Stimulated activated naive CD8-positive, alpha-beta T cell treated with anti-CD3 and anti-CD28 coated beads, Interleukin-15, Interleukin-2, amounts not matched to agents 100 ng/mL and 50 ng/mL, for 24 hours (primary cell): Measurements from ENCODE around the gene MAP4K2.

Experiments
- H3K27ac Mint-ChIP-seq: one replicate; pipeline ENCODE4 v1.8.0; 2021; ENCODE audit warnings: mild to moderate bottlenecking, mixed read lengths
- H3K27me3 Mint-ChIP-seq: one replicate; pipeline ENCODE4 v1.8.0; 2021; ENCODE audit warnings: mixed read lengths
- H3K36me3 Mint-ChIP-seq: one replicate; pipeline ENCODE4 v1.8.0; 2021; ENCODE audit warnings: low read depth, mixed read lengths
- H3K4me1 Mint-ChIP-seq: one replicate; pipeline ENCODE4 v1.8.0; 2021; ENCODE audit warnings: low read depth, mixed read lengths
- H3K4me3 Mint-ChIP-seq: one replicate; pipeline ENCODE4 v1.8.0; 2021; ENCODE audit warnings: mild to moderate bottlenecking, mixed read lengths
- H3K9me3 Mint-ChIP-seq: one replicate; pipeline ENCODE4 v1.8.0; 2021; ENCODE audit warnings: mixed read lengths

Gene MAP4K2

GRCh38 chr11:64842366-64842759, 39.3 kb upstream of the MAP4K2 start:
- Mint-ChIP-seq H3K27ac (no peak overlapping the region), H3K4me3 (no peak overlapping the region), H3K4me1 (peaks cover 20% of the 10 kb centered on the region), H3K27me3 (no peaks in the 10 kb centered on the region), H3K36me3 (no peaks in the 10 kb centered on the region), H3K9me3 (no peaks in the 10 kb centered on the region)

- Mint-ChIP-seq H3K36me3 (no peaks in the 10 kb centered on the region), H3K9me3 (no peaks in the 10 kb centered on the region)
Measured at GRCh38 chr11:64841592-64842365, 38.8 kb upstream of the MAP4K2 start.

GRCh38 chr11:64839887-64840782, 37.1 kb upstream of the MAP4K2 start:
- Mint-ChIP-seq H3K9me3 (no peaks in the 10 kb centered on the region), H3K4me1 (peaks cover 13% of the 10 kb centered on the region), H3K4me3 (no peak overlapping the region), H3K36me3 (no peaks in the 10 kb centered on the region), H3K27ac (no peak overlapping the region), H3K27me3 (no peaks in the 10 kb centered on the region)

More at GRCh38 chr11:64841592-64842365, 38.8 kb upstream of the MAP4K2 start:
- Mint-ChIP-seq H3K4me1 (peaks cover 16% of the 10 kb centered on the region), H3K4me3 (no peak overlapping the region), H3K27me3 (no peaks in the 10 kb centered on the region), H3K27ac (no peak overlapping the region)

GRCh38 chr11:64839335-64839734, 36.3 kb upstream of the MAP4K2 start:
- peaks cover 10% of the 10 kb centered on the region for H3K4me1 Mint-ChIP-seq
- H3K27me3 Mint-ChIP-seq = no peaks in the 10 kb centered on the region
- no peaks in the 10 kb centered on the region for H3K9me3 Mint-ChIP-seq
- H3K27ac Mint-ChIP-seq = no peak overlapping the region
- no peak overlapping the region for H3K4me3 Mint-ChIP-seq
- no peaks in the 10 kb centered on the region for H3K36me3 Mint-ChIP-seq

- Mint-ChIP-seq H3K4me3 (no peak overlapping the region), H3K36me3 (no peaks in the 10 kb centered on the region), H3K27ac (no peak overlapping the region), H3K4me1 (peaks cover 7% of the 10 kb centered on the region), H3K9me3 (no peaks in the 10 kb centered on the region), H3K27me3 (no peaks in the 10 kb centered on the region)
Measured at GRCh38 chr11:64838600-64839334, 35.8 kb upstream of the MAP4K2 start.

GRCh38 chr11:64837887-64838351, 34.9 kb upstream of the MAP4K2 start:
- H3K36me3 Mint-ChIP-seq = no peaks in the 10 kb centered on the region
- no peak overlapping the region for H3K27ac Mint-ChIP-seq
- H3K4me3 Mint-ChIP-seq = no peak overlapping the region
- no peaks in the 10 kb centered on the region for H3K27me3 Mint-ChIP-seq
- no peaks in the 10 kb centered on the region for H3K9me3 Mint-ChIP-seq
- H3K4me1 Mint-ChIP-seq = peaks cover under 1% of the 10 kb centered on the region

GRCh38 chr11:64836448-64837072, 33.5 kb upstream of the MAP4K2 start:
- no peaks in the 10 kb centered on the region for H3K27me3 Mint-ChIP-seq
- no peaks in the 10 kb centered on the region for H3K9me3 Mint-ChIP-seq
- H3K4me3 Mint-ChIP-seq = no peak overlapping the region
- H3K27ac Mint-ChIP-seq = no peak overlapping the region
- no peaks in the 10 kb centered on the region for H3K36me3 Mint-ChIP-seq
- no peaks in the 10 kb centered on the region for H3K4me1 Mint-ChIP-seq

- Mint-ChIP-seq H3K27me3 (no peaks in the 10 kb centered on the region), H3K27ac (no peak overlapping the region), H3K4me3 (no peak overlapping the region), H3K36me3 (no peaks in the 10 kb centered on the region), H3K4me1 (no peaks in the 10 kb centered on the region), H3K9me3 (no peaks in the 10 kb centered on the region)
Measured at GRCh38 chr11:64835616-64836447, 32.8 kb upstream of the MAP4K2 start.

GRCh38 chr11:64834723-64835615, 32.0 kb upstream of the MAP4K2 start:
- no peaks in the 10 kb centered on the region for H3K4me1 Mint-ChIP-seq
- no peaks in the 10 kb centered on the region for H3K9me3 Mint-ChIP-seq
- H3K36me3 Mint-ChIP-seq = no peaks in the 10 kb centered on the region
- H3K27ac Mint-ChIP-seq = no peak overlapping the region
- H3K4me3 Mint-ChIP-seq = no peak overlapping the region
- H3K27me3 Mint-ChIP-seq = no peaks in the 10 kb centered on the region

GRCh38 chr11:64834031-64834722, 31.2 kb upstream of the MAP4K2 start:
- Mint-ChIP-seq H3K4me1 (no peaks in the 10 kb centered on the region), H3K9me3 (no peaks in the 10 kb centered on the region), H3K27me3 (no peaks in the 10 kb centered on the region), H3K36me3 (no peaks in the 10 kb centered on the region), H3K27ac (no peak overlapping the region), H3K4me3 (no peak overlapping the region)

GRCh38 chr11:64833509-64833908, 30.5 kb upstream of the MAP4K2 start:
- no peaks in the 10 kb centered on the region for H3K9me3 Mint-ChIP-seq
- H3K4me3 Mint-ChIP-seq = no peak overlapping the region
- no peaks in the 10 kb centered on the region for H3K36me3 Mint-ChIP-seq
- H3K27ac Mint-ChIP-seq = no peak overlapping the region
- H3K27me3 Mint-ChIP-seq = no peaks in the 10 kb centered on the region
- no peaks in the 10 kb centered on the region for H3K4me1 Mint-ChIP-seq

GRCh38 chr11:64833198-64833502, 30.1 kb upstream of the MAP4K2 start:
- Mint-ChIP-seq H3K4me3 (no peak overlapping the region), H3K27ac (no peak overlapping the region), H3K9me3 (no peaks in the 10 kb centered on the region), H3K36me3 (no peaks in the 10 kb centered on the region), H3K4me1 (no peaks in the 10 kb centered on the region), H3K27me3 (no peaks in the 10 kb centered on the region)
